Stimulated activated CD8-positive, alpha-beta memory T cell treated with anti-CD3 and anti-CD28 coated beads, Interleukin-2, amount 100 ng/mL, for 48 hours (primary cell): ENCODE results near the gene TMEM129.

Source experiments
- DNase-seq, 2 donors: peaks; one replicate each; pipeline ENCODE4 v3.0.0-alpha.2; 2020; ENCODE audit warnings: low read depth in 2 of 2

The TMEM129 gene

DNA sequence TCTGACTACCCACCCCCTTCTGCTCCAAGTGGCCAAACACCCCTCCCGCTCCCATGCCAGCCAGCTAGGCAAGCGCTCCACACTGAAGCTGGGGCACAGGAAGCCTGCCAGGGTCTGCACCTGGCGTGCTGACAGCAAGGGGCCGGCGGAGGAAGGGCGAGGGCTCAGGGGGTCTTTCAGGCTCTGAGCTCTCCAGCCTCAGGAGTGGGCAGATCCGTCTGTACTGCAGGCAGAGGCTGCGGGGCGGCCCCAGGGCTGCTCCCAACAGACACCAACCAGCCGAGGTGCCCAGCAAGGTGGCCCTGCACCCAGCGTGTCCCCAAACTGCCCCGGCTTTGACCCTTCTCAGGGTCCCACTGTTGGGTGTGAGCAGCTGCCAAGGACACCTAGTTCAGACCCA lies 51.9 kb downstream of the TMEM129 start:
- no peak for DNase-seq

DNA sequence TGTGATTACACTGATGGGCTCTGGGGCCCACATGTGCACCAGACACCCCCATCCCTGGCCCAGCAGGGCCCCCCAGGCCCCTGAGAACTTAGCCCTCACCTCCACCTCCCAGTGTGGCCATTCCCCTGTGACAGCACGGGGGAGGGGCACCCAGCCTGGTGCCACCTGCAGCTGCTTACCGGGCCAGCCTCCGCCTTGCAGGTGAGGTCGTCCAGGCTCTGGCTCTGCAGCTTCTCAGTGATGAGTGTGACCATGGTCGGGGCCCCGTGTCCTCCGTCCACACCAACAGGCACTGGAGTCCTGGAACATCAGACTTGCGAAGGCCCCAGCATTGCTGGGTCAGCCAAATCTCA lies 52.7 kb downstream of the TMEM129 start:
- no peak for DNase-seq

DNA sequence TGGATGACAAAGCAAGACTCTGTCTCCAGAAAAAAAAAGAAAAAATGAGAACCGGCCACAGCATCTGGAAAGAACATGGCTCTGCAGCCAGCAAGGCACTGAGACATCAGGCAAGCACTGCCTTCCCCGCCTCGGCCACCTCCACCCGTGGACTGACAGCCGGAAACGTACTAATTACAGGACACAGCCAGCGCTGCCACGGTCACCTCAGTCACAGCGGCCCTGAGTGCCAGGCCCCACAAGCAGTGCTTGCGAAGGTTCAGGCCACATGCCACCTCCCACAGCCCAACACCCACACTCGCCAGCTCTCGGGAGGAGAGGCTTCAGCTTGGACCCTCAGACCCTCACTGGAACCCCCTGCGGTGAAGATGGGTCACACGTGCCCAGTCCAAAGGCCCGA lies 53.9 kb downstream of the TMEM129 start:
- no peak for DNase-seq

DNA sequence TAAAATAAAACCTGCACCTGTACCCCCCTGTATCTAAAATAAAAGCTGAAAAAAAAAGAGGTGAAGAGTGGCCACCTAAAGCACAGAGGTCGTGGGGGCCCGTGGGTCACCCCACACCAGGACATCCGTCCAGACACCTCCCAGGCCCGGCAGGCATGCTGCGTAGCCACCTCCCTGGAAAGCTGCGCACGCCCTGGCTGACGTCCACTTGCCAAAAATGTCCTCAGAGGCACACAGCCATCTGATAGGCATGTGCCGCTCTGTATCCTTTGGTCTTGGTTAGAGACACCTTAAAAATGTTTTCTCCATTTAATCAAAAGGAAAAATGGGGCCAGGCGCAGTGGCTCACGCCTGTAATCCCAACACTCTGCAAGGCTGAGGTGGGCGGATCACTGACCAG lies 54.7 kb downstream of the TMEM129 start:
- DNase-seq: no peak
